Measurements from ENCODE around the gene GTF3C1.

GTF3C1 gene

DNA sequence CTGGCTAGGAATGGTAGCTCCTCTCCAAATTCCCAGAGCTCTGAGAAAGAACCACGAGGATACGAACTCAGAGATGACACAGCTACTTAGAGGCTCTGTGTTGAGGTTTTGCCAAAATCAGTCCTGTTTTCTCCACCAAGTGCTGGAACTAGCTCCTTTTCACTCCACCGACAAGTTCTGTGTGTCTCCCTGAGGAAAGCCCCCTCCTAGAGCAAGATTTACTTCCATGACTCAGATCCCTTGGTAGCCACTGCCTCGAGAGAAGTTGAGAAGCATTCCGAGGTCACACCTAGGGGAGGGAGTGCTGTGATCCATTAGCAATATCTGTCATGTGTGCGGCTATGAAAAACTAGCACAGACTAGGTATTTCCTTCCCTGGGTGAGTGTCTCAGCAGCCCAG lies 117.2 kb downstream of the GTF3C1 start:
- no peak for TF ChIP-seq CTCF (IDR thresholded peaks at IDR 0.05; ENCODE audit: low read depth, low read length)
- peak; percentile 70 for DNase-seq (ENCODE audit: low read depth, low spot score)
- in situ Hi-C loops (cut with HindIII; ENCODE audit: low sequenced_read_pairs) = no loop called here
- no peak overlapping the region for H3K4me3 ChIP-seq (ENCODE audit: low read depth, low read length)

GRCh38 chr16:27431773-27432532 lies 117.8 kb downstream of the GTF3C1 start:
- no peak for TF ChIP-seq CTCF (IDR thresholded peaks at IDR 0.05; ENCODE audit: low read depth, low read length)
- no peak overlapping the region for H3K4me3 ChIP-seq (ENCODE audit: low read depth, low read length)
- no peak for DNase-seq (ENCODE audit: low read depth, low spot score)
- in situ Hi-C loops (cut with HindIII; ENCODE audit: low sequenced_read_pairs) = no loop called here

DNA sequence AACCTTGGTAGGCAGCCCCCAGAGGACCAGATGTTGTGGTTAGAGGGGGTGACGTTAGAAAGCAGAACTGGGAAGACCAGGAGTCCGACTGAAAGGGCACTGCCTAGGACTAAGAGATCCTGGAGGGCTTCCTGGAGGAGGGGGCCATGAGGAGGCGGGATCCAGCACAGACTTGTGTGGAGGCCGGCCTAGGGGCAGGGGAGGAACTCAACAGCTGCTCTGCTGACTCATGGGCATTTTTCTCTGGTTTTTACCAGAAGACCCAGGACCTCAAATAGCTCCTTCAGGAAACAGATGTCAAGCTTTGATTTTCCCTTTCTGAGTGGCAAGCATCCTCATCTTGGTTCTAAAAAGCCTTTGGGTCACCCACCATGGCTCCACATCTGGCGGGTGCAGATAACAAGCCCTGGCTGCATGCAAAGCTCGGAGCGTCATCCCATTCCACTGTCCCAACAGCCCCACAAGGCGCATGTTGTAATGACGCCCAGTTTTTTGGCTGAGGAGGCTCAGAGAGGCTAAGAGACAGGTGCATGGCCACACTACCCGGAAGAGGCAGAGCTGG lies 118.7 kb downstream of the GTF3C1 start:
- no peak overlapping the region for H3K4me3 ChIP-seq (ENCODE audit: low read depth, low read length)
- in situ Hi-C loops (cut with HindIII; ENCODE audit: low sequenced_read_pairs) = no loop called here
- DNase-seq (ENCODE audit: low read depth, low spot score) = no peak
- no peak for TF ChIP-seq CTCF (IDR thresholded peaks at IDR 0.05; ENCODE audit: low read depth, low read length)

GRCh38 chr16:27430512-27430911 lies 119.2 kb downstream of the GTF3C1 start:
- no peak overlapping the region for H3K4me3 ChIP-seq (ENCODE audit: low read depth, low read length)
- in situ Hi-C loops (cut with HindIII; ENCODE audit: low sequenced_read_pairs) = no loop called here
- no peak for DNase-seq (ENCODE audit: low read depth, low spot score)
- no peak for TF ChIP-seq CTCF (IDR thresholded peaks at IDR 0.05; ENCODE audit: low read depth, low read length)

- no peak overlapping the region for H3K4me3 ChIP-seq (ENCODE audit: low read depth, low read length)
- no peak for DNase-seq (ENCODE audit: low read depth, low spot score)
- in situ Hi-C loops (cut with HindIII; ENCODE audit: low sequenced_read_pairs) = no loop called here
- TF ChIP-seq CTCF (IDR thresholded peaks at IDR 0.05; ENCODE audit: low read depth, low read length) = no peak
Measured at GRCh38 chr16:27429981-27430441, 119.7 kb downstream of the GTF3C1 start.

GRCh38 chr16:27429330-27429871 lies 120.3 kb downstream of the GTF3C1 start:
- in situ Hi-C loops (cut with HindIII; ENCODE audit: low sequenced_read_pairs) = no loop called here
- no peak for TF ChIP-seq CTCF (IDR thresholded peaks at IDR 0.05; ENCODE audit: low read depth, low read length)
- DNase-seq (ENCODE audit: low read depth, low spot score) = no peak

More at GRCh38 chr16:27429330-27429871, 120.3 kb downstream of the GTF3C1 start:
- no peak overlapping the region for H3K4me3 ChIP-seq (ENCODE audit: low read depth, low read length)
